ENCODE results near the gene ELOVL7. TPM values are rescaled to one million over a fixed set of nuclear protein-coding genes. Genes with fewer than 3 reads are reported as not detected.

ELOVL7 gene
- polyA plus RNA-seq, 1 experiment, result 0.02 TPM

DNA sequence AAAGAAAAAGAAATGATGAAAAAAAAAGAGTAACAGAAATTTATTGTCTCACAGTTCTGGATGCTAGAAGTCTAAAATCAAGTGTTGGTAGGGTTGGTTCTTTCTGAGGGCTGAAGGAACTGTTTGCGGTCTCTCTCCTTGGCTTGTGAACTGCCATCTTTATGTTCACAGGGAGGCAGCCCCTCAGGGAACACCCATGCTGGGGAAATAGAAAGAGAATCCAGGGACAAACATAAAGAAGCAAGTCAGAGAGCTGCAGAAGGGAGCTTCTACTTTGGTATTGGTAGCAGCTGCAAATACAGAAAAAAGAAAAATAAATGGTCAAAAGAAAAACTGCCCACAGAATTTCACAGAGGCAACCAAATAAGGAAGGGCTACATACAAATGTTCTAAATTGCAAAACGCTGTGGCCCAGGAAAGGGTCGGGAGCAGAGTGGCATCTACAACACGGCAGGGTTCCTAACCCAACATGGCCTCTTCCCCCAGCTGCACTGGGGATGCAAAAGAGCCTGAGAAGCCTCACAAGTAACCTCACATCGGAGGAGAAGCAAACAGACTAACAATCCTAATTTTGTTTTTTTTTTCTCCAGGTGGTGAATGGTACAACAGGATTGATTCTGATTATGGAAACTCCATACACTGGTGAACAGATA, 37.4 kb downstream of the ELOVL7 start:
- H3K4me3 ChIP-seq (ENCODE audit: low read depth, low read length), result no peak overlapping the region
- POLR2A ChIA-PET, result no interaction called here
- H3K27me3 ChIP-seq (ENCODE audit: control insufficient read depth, insufficient read depth, low read length), result no peaks in the 10 kb centered on the region
- no peak for DNase-seq (ENCODE audit: low read depth)
- no peak for TF ChIP-seq CTCF (IDR thresholded peaks at IDR 0.05; ENCODE audit: insufficient read depth, low read depth, low read length)
- CTCF ChIA-PET, result no interaction called here
- no peaks in the 10 kb centered on the region for H3K36me3 ChIP-seq (ENCODE audit: control insufficient read depth, insufficient read depth, low read length)

DNA sequence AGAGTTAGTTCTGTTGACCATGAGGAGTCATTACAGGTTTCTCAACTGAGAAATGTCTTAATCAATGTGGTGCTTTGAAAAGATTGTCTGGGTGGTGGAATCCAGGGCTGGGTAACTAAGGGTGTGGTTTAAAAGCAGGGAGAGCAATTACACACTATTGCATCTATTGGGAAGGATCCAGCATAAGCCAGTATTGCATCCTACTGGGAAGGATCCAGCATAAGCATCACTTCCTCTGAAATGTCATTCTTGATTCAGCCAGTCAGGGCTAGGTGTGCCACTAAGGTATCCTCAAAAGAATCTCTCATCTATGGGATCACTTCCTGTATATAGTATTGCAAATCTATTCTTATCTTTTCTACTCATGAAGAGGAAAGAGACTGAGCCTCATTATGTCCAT, 38.6 kb downstream of the ELOVL7 start:
- CTCF ChIA-PET, result no interaction called here
- Histone ChIP-seq H3K4me3 (ENCODE audit: low read depth, low read length) (no peak overlapping the region), H3K27me3 (ENCODE audit: control insufficient read depth, insufficient read depth, low read length) (no peaks in the 10 kb centered on the region), H3K36me3 (ENCODE audit: control insufficient read depth, insufficient read depth, low read length) (no peaks in the 10 kb centered on the region)
- POLR2A ChIA-PET, result no interaction called here
- no peak for DNase-seq (ENCODE audit: low read depth)
- no peak for TF ChIP-seq CTCF (IDR thresholded peaks at IDR 0.05; ENCODE audit: insufficient read depth, low read depth, low read length)

DNA sequence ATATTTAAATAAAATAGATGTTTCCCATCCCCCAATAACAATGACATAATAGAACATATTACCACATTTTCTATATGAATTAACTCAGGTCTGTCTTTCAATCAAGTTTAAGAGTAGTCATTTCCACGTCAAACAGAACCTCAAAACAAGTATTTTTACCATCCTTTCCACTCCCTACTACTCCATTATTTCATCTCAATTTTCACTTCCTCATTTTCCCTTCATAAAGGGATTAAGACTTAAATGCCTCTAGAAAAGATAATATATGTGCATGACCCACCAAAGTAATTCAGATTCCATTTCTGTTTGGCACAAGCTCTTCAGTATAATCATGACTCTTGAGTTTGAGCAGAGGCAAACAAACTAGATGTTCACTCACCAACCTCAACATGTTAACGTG, 40.4 kb downstream of the ELOVL7 start:
- POLR2A ChIA-PET, result no interaction called here

DNA sequence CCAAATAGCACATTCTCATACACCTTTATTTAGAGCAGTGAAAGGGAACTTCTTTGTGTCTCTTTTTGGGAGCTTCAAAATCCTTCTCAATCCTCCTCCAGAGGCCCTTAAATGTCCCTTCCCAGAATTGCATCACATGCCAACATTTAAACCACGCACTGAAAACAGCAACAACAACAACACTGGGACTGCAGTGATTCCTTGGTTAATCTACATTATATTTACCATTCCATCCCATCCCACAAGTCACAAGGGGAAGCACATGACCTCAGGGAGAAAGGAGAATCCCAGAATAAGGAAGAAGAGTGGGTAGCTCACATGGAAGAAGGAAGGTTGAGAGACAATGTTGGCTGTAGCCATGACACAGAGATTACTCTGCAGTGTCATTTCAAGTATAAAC, 41.1 kb downstream of the ELOVL7 start:
- ChIA-PET POLR2A (no interaction called here), CTCF (no interaction called here)
- no peaks in the 10 kb centered on the region for H3K27me3 ChIP-seq (ENCODE audit: control insufficient read depth, insufficient read depth, low read length)
- no peaks in the 10 kb centered on the region for H3K36me3 ChIP-seq (ENCODE audit: control insufficient read depth, insufficient read depth, low read length)
- TF ChIP-seq CTCF (IDR thresholded peaks at IDR 0.05; ENCODE audit: insufficient read depth, low read depth, low read length), result no peak
- no peak overlapping the region for H3K4me3 ChIP-seq (ENCODE audit: low read depth, low read length)
- DNase-seq (ENCODE audit: low read depth), result no peak

More for the DNA sequence above, 40.4 kb downstream of the ELOVL7 start:
- DNase-seq (ENCODE audit: low read depth), result no peak
- no peak for TF ChIP-seq CTCF (IDR thresholded peaks at IDR 0.05; ENCODE audit: insufficient read depth, low read depth, low read length)
- CTCF ChIA-PET, result no interaction called here
- Histone ChIP-seq H3K36me3 (ENCODE audit: control insufficient read depth, insufficient read depth, low read length) (no peaks in the 10 kb centered on the region), H3K4me3 (ENCODE audit: low read depth, low read length) (no peak overlapping the region), H3K27me3 (ENCODE audit: control insufficient read depth, insufficient read depth, low read length) (no peaks in the 10 kb centered on the region)

DNA sequence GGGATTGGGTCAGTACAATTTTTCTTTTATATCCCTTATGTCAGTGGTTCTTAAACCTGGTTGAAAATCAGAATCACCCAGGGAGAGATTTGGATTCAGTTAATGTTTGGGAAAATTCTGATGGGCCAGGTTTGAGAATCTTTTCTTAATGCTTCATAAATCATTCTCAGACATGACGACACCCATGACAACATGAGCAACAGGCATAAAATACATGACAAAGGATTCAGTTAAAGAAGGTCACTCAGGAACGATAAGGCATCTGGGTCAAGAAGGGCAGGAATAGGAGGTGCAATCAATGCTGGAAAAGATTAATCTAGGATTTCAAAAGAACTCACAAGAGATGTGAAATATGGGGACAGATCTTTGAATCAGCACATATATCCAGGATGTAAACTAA, 41.8 kb downstream of the ELOVL7 start:
- ChIA-PET CTCF (no interaction called here), POLR2A (no interaction called here)
- TF ChIP-seq CTCF (IDR thresholded peaks at IDR 0.05; ENCODE audit: insufficient read depth, low read depth, low read length), result no peak
- no peaks in the 10 kb centered on the region for H3K36me3 ChIP-seq (ENCODE audit: control insufficient read depth, insufficient read depth, low read length)
- DNase-seq (ENCODE audit: low read depth), result no peak
- no peaks in the 10 kb centered on the region for H3K27me3 ChIP-seq (ENCODE audit: control insufficient read depth, insufficient read depth, low read length)
- H3K4me3 ChIP-seq (ENCODE audit: low read depth, low read length), result no peak overlapping the region

All from BJ (cell line).